Sciatic nerve (tissue), 2 donors: ENCODE data around the gene ANXA6. TPM values are rescaled to one million over a fixed set of nuclear protein-coding genes. Genes with fewer than 3 reads are reported as not detected.
A peak's percentile ranks its signal among the peaks of the same experiment; 100 is the strongest.
"Not testable (repeated sequence)": the region's sequence is repeated elsewhere in the genome, so short reads cannot be mapped to it uniquely, and the experiment has no call there.

Source experiments
- ATAC-seq: fragments of 200-7000 bp; cut with Tn5 transposase; one replicate; pipeline ENCODE4 v1.9.1; 2020; ENCODE audit warnings: mild to moderate bottlenecking, moderate library complexity
- DNase-seq: peaks from one replicate; pipeline ENCODE4 v3.0.0-alpha.2; 2020; ENCODE audit warnings: low spot score
- intact Hi-C: fragments of 100-400 bp; cut with DNase I; formaldehyde crosslinking; loops from one replicate; pipeline ENCODE4 v1.14.2; 2022
- total RNA-seq: library from RNA; stranded (reverse); fragmentation: NEBNext Ultra II Directional; extraction: Animal tissue kit (Norgen Biotek cat#: 25700); gene quantifications from one replicate; pipeline ENCODE4 v1.2.1, GENCODE V29; 2021
- donor health status: DM: no; HTN: no; CAD: no.
- donor health status: DM: no; HTN: no; CAD: no.

The ANXA6 gene
- total RNA-seq, 1 donor from 2014 or later = 211 TPM

DNA sequence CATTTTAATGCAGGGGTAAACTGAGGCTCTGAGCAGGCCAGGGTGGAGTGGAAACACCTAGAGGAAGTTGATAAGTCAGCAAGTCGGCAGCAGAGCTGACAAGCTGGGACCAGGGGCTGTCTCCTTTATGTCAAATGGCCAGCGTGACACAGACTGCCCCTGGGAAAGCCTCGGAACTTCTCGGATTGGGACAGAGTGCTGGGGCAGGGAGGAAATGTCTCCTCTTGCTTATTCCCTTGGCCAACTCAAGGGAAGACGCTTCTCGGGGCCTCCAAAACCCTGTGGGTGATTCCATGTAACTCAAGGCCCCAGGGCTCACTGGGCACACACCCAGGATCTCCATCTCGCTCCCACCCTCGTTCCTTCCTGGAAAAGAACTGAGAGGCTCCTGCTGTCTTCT lies 25.4 kb upstream of the ANXA6 start:
- no peak for ATAC-seq
- intact Hi-C loops = no loop called here
- DNase-seq = no peak

DNA sequence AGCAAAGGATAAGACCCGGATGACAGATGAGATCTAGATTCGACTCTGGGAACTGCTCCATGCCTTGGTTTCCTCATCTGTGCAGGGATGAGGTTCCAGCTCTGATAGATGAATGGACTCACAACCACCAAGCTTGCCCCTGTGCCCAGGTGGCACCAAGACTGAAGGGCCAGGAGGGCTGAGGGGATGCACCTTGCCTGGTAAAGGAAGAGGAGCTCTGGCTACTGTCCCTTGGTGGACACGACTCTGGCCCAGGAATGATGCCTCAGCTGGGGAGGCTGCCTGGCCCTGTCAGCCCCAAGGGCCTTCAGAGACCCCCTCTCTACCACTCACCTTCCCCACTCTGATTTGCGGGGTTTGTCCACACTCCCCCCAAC lies 24.9 kb upstream of the ANXA6 start:
- DNase-seq (no peak), ATAC-seq (no peak)
- intact Hi-C loops = no loop called here

GRCh38 chr5:151181818-151182523 lies 24.4 kb upstream of the ANXA6 start:
- intact Hi-C loops = no loop called here
- ATAC-seq (peak; percentile 36), DNase-seq (no peak)

- DNase-seq (no peak), ATAC-seq (no peak)
- intact Hi-C loops = no loop called here
Observed at GRCh38 chr5:151180291-151180690, 22.7 kb upstream of the ANXA6 start.

- ATAC-seq (no peak), DNase-seq (no peak)
- intact Hi-C loops = no loop called here
Observed at GRCh38 chr5:151179489-151179840, 21.9 kb upstream of the ANXA6 start.

DNA sequence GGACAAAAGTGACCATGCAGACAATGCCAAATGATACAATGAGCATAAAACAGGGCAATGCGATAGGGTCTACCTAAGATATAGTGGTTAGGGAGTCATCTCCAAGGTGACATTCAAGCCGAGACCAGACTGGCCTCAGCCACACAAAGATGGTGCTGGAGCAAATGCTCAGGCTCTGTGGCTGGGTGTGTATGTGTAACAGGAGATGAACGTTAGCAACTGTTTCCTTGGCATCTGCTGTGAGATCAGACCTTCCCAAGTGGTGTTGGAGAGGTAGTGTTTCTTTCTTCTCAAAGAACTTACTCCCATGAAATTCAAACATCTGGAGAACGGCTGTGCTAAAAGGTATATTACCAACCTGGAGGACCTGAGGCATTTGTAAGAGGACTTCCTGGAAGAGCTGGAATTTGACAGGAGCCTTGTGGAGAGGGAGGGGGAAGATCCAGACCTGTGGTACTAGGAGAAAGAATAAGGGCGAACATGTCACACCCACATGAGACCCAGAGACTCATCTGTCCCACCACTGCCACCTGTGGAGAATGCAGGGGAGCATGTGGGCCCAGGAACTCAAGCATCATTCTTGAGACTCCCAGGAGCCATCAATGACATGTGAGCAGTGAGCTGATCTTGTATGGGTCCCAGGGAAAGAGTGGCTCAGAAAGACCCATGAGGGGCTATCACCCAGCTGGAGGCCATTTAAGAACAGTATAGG lies 21.4 kb upstream of the ANXA6 start:
- intact Hi-C loops = no loop called here

GRCh38 chr5:151178372-151178771 lies 20.8 kb upstream of the ANXA6 start:
- ATAC-seq (no peak), DNase-seq (no peak)
- intact Hi-C loops = no loop called here

More for the DNA sequence above, 21.4 kb upstream of the ANXA6 start:
- no peak for DNase-seq
- no peak for ATAC-seq

DNA sequence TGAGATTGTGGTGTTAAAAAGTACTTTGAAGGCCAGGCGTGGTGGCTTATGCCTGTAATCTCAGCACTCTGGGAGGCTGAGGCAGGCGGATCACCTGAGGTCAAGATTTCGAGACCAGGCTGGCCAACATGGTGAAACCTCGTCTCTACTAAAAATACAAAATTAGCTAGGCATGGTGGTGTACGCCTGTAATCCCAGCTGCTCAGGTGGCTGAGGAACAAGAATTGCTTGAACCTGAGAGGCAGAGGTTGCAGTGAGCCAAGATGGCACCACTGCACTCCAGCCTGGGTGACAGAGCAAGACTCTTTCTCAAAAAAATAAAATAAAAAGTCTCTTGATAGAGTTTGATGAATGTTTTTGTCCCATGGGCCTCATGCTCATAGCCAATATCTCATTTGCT lies 18.7 kb upstream of the ANXA6 start:
- DNase-seq, ATAC-seq, intact Hi-C loops: not testable (repeated sequence)

DNA sequence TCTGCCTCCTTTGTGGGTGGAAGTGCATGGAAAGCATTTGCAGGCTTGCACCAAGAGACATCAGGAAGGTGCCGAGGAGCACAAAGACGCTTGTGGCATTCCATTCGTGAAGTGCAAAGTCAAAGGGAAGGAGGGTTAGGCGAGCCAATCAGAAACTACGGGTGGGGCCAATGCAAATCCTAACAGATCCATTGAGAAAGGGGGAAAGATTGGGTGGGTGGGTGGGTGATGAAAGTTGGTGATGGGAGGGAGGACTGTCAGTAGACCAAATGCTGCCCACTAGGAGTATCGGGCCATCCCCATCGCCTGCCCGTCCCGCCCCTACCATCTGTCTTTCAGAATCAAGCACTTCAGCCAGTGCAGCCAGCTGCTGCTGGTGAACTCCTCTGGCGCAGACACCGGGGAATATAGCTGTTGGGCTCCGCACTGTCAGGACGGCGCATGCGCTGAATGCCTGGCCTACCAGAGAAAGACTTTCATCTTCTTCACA lies 17.1 kb upstream of the ANXA6 start:
- DNase-seq = no peak
- intact Hi-C loops = no loop called here
- ATAC-seq = peak; percentile 39

DNA sequence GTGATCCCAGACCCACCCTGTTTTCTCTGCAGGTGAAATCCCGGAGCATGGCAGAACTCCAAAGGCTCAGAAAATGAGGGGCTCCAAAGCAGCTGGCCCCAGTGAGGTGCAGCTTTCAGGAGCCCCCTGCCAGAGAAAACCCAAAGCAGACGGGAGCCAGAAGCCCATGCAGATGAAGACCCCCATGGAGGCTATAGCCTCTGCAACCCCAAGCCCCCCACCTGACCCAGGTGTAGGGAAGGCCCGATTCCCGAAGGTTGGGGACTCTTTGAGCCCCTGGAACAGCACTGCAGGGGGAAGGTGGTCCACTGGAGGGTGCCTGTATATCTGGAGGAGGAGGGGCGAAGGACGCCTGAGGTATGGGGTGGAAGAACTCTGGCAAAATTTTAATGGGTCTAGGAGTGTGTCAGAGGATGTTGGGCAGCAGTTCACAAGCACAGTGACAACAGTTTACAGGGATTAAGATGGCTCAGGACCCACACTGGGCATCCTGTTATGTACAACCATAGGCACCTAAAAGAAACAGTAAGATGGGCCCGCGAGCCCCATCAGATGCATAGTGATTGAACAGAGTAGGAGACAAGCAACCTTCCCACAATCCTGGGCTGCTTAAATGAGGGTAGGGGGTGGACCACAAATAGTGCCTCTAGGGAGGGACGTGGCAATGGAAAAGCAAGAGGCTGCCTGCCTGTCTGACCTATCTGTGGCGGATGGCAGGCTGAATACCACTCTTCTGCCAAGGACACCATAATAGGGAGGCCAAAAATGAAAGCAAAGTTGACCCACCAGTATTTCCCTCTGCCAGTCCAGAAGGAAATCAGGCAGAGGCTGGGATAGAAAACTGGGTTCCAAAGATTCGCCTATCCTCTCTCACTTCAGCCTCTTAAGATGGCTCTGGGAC lies 16.4 kb upstream of the ANXA6 start:
- intact Hi-C loops = no loop called here
- ATAC-seq (peak; percentile 31), DNase-seq (no peak)

DNA sequence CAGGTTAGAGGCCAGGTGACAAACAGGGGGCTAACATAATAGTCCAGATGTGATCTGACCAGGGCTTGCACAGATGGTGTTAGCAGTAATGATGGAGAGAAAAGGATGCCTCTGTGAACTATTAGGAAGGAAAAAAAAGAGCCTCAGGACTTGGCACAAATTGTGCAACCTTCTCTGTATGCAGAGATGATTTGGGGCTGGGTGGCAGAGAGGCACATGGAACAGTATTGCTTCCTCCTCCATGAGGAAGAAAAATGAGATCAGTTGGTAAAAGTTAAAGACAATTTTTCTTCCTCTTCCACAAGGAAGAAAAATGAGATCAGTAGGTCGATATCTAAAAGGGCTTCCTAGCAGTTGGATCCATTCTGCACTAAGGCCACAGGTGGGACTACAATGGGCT lies 13.9 kb upstream of the ANXA6 start:
- ATAC-seq (no peak), DNase-seq (no peak)
- intact Hi-C loops = no loop called here

GRCh38 chr5:151168602-151169344 lies 11.2 kb upstream of the ANXA6 start:
- intact Hi-C loops = loop anchor here (5.0 kb wide), 1 partner anchor 116 kb away; no protein-coding TSS in a partner anchor
- DNase-seq = no peak
- ATAC-seq = no peak

GRCh38 chr5:151167022-151167421 lies 9.4 kb upstream of the ANXA6 start:
- ATAC-seq (no peak), DNase-seq (peak; percentile 32)
- intact Hi-C loops = loop anchor here (5.0 kb wide), 1 partner anchor 115 kb away; no protein-coding TSS in a partner anchor

DNA sequence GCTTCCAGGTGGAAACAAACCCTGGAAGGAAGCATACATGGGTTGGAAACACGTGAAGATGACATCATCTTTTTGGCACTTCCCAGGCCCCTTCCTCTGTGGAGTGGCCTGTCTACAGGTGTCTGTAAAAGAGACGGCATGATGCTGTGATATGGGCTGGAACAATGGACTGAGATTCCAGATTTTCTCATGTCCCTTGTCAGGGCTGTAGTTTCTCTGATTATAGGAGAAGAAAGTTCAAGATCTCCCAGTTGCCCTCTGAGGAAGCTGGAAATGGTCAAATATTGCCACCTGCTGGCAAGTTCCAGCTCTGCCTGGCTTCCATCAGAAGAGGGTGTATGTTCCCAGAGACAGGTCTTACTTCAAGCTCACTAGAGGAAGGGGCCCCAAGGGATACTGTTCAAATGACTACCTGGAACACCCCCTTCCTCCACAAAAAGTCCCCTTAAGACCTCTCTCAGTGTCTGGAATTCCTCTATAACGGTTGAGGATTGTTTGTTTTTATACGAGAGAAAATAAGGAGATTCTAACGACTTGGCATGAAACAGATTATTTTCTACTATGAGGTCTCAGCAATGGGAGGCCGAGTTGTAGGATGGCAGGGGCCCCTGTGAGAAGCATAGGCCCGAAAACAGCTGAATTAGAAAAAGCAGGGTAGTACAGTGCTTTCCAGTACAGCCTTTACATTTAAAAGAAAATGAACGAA lies 7.3 kb upstream of the ANXA6 start:
- intact Hi-C loops = loop anchor here (5.0 kb wide), 2 partner anchors 38 to 113 kb away; no protein-coding TSS in a partner anchor
- ATAC-seq (peak; percentile 92), DNase-seq (peak; percentile 86)

- DNase-seq (no peak), ATAC-seq (peak; percentile 39)
- intact Hi-C loops = loop anchor here (5.0 kb wide), 1 partner anchor 35 kb away; no protein-coding TSS in a partner anchor
Observed at GRCh38 chr5:151162776-151163175, 5.2 kb upstream of the ANXA6 start.

DNA sequence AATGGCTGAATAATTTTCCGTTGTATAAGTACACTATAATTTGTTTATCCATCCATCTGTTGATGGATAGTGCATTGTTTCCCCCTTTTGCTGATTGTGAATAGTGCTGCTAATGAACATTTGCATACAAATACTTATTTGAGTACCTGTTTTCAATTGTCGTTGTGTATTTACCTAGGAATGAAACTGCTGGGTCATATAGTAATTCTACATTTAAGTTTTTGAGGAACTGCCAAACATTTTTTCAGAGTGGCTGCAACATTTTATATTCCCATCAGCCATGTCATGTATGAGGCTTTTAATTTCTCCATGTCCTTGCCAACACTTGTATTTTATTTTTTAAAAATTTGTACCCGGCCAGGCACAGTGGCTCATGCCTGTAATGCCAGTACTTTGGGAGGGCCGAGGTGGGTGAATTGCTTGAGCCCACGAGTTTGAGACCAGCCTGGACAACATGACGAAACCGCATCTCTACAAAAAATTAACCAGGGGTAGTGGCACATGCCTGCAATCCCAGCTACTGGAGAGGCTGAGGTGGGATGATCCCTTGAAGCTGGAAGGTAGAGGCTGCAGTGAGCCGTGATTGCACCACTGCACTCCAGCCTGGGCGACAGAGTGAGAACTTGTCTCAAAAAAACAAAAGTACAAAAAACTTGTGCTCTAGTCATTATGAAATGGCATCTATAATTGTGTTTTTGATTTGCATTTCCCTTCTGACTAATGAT lies 2.2 kb upstream of the ANXA6 start:
- no peak for DNase-seq
- no peak for ATAC-seq
- intact Hi-C loops = loop anchor here (5.0 kb wide), 1 partner anchor 33 kb away; no protein-coding TSS in a partner anchor

- ATAC-seq (no peak), DNase-seq (no peak)
- intact Hi-C loops = no loop called here
Observed at GRCh38 chr5:151158287-151158661, 695 bp upstream of the ANXA6 start.
